Suprapubic skin (tissue), 4 donors: Measurements from ENCODE around the gene TGFB1. TPM values are rescaled to one million over a fixed set of nuclear protein-coding genes. Genes with fewer than 3 reads are reported as not detected.

Source experiments
- DNase-seq, 2 donors: peaks; one replicate each; pipeline ENCODE4 v3.0.0-alpha.2; 2019; ENCODE audit warnings: low spot score in 2 of 2
- H3K27ac ChIP-seq: fragments of 200-600 bp; sonication (generic); one replicate; pipeline ENCODE4 v1.5.1; 2019
- H3K27me3 ChIP-seq: fragments of 200-600 bp; sonication (generic); one replicate; pipeline ENCODE4 v1.5.1; 2019
- H3K36me3 ChIP-seq: fragments of 200-600 bp; sonication (generic); one replicate; pipeline ENCODE4 v1.5.1; 2019
- H3K4me1 ChIP-seq: fragments of 200-600 bp; sonication (generic); one replicate; pipeline ENCODE4 v1.5.1; 2019
- H3K4me3 ChIP-seq: fragments of 200-600 bp; sonication (generic); one replicate; pipeline ENCODE4 v1.5.1; 2019; ENCODE audit warnings: mild to moderate bottlenecking
- H3K9me3 ChIP-seq: fragments of 200-600 bp; sonication (generic); one replicate; pipeline ENCODE4 v1.5.1; 2019
- CTCF ChIP-seq, 2 donors: fragments of 200-600 bp in 1 of 2; fragments of 450-650 bp in 1 of 2; sonication (generic) in 1 of 2; IDR thresholded peaks; one replicate each; pipeline ENCODE4 v1.5.1; 2016 to 2019; ENCODE audit warnings: antibody characterized with exemption in 2 of 2, mild to moderate bottlenecking in 1 of 2, moderate library complexity in 1 of 2
- EP300 ChIP-seq: sonication (generic); formaldehyde crosslinking; IDR thresholded peaks from one replicate; pipeline ENCODE4 v1.6.1; 2017; ENCODE audit warnings: antibody characterized with exemption
- POLR2A ChIP-seq, 2 donors: fragments of 450-650 bp; IDR thresholded peaks; one replicate each; pipeline ENCODE4 v1.6.1; 2017; ENCODE audit warnings: antibody characterized with exemption in 2 of 2, mild to moderate bottlenecking in 2 of 2, moderate library complexity in 2 of 2
- POLR2AphosphoS5 ChIP-seq, 3 donors: sonication (generic); formaldehyde crosslinking; IDR thresholded peaks; one replicate each; pipeline ENCODE4 v1.6.1; 2017; ENCODE audit warnings: antibody characterized with exemption in 3 of 3
- WGBS: methylation state at CpG from one replicate; pipeline ENCODE4 v1.1.5; 2018; 5-methylcytosine and 5-hydroxymethylcytosine counted together
- total RNA-seq, 4 donors: library from RNA; depleted of rRNA; stranded (reverse); fragments of >200 nt; gene quantifications; one replicate each; pipeline ENCODE4 v1.1.0, GENCODE V29; 2016

The TGFB1 gene
- total RNA-seq, 4 donors from 2014 or later, result 16.4 to 19.9 (median 17.4) TPM

GRCh38 chr19:41320185-41320518, 33.6 kb downstream of the TGFB1 start:
- Histone ChIP-seq H3K36me3 (peaks cover 66% of the 10 kb centered on the region), H3K27me3 (no peaks in the 10 kb centered on the region), H3K4me1 (peaks cover 41% of the 10 kb centered on the region), H3K9me3 (no peaks in the 10 kb centered on the region), H3K4me3 (no peak overlapping the region), H3K27ac (no peak overlapping the region)
- DNase-seq, result no peak
- TF ChIP-seq POLR2A (IDR thresholded peaks at IDR 0.05) (no peak), EP300 (no peak), POLR2AphosphoS5 (IDR thresholded peaks at IDR 0.05) (no peak), CTCF (IDR thresholded peaks at IDR 0.05) (no peak)
- no CpG with 5 or more reads among the region's 11 CpGs for WGBS

- Histone ChIP-seq H3K27ac (no peak overlapping the region), H3K27me3 (no peaks in the 10 kb centered on the region), H3K36me3 (peaks cover 66% of the 10 kb centered on the region), H3K4me1 (peaks cover 36% of the 10 kb centered on the region), H3K4me3 (no peak overlapping the region), H3K9me3 (no peaks in the 10 kb centered on the region)
- no peak for TF ChIP-seq EP300
- no peak for DNase-seq
- WGBS, result 86% methylated on average over 13 of the region's 20 CpGs
Observed at GRCh38 chr19:41319500-41320184, 34.1 kb downstream of the TGFB1 start.

- Histone ChIP-seq H3K9me3 (no peaks in the 10 kb centered on the region), H3K36me3 (peaks cover 71% of the 10 kb centered on the region), H3K4me3 (no peak overlapping the region), H3K27ac (no peak overlapping the region), H3K27me3 (no peaks in the 10 kb centered on the region), H3K4me1 (peaks cover 29% of the 10 kb centered on the region)
- TF ChIP-seq EP300 (no peak), POLR2AphosphoS5 (IDR thresholded peaks at IDR 0.05) (no peak), POLR2A (IDR thresholded peaks at IDR 0.05) (no peak), CTCF (IDR thresholded peaks at IDR 0.05) (no peak)
- no peak for DNase-seq
- WGBS, result 75% methylated on average over 12 of the region's 19 CpGs
Observed at GRCh38 chr19:41318696-41319499, 34.8 kb downstream of the TGFB1 start.

GRCh38 chr19:41316306-41316920, 37.3 kb downstream of the TGFB1 start:
- Histone ChIP-seq H3K9me3 (no peaks in the 10 kb centered on the region), H3K36me3 (peaks cover 83% of the 10 kb centered on the region), H3K4me3 (no peak overlapping the region), H3K27ac (no peak overlapping the region), H3K27me3 (no peaks in the 10 kb centered on the region), H3K4me1 (peaks cover 14% of the 10 kb centered on the region)
- no peak for TF ChIP-seq POLR2AphosphoS5 (IDR thresholded peaks at IDR 0.05)
- no peak for TF ChIP-seq POLR2A (IDR thresholded peaks at IDR 0.05)
- TF ChIP-seq CTCF (IDR thresholded peaks at IDR 0.05), result no peak
- TF ChIP-seq EP300, result no peak
- 98% methylated on average over 11 of the region's 24 CpGs for WGBS
- no peak for DNase-seq

- no peak overlapping the region for H3K4me3 ChIP-seq
- DNase-seq, result no peak
- H3K36me3 ChIP-seq, result peaks cover 41% of the 10 kb centered on the region
- H3K9me3 ChIP-seq, result no peaks in the 10 kb centered on the region
- TF ChIP-seq CTCF (IDR thresholded peaks at IDR 0.05) (no peak), POLR2AphosphoS5 (IDR thresholded peaks at IDR 0.05) (no peak), POLR2A (IDR thresholded peaks at IDR 0.05) (no peak), EP300 (no peak)
- H3K27me3 ChIP-seq, result no peaks in the 10 kb centered on the region
- 84% methylated on average over 8 of the region's 8 CpGs for WGBS
- H3K4me1 ChIP-seq, result peaks cover 40% of the 10 kb centered on the region
- no peak overlapping the region for H3K27ac ChIP-seq
Observed at GRCh38 chr19:41311613-41312012, 42.1 kb downstream of the TGFB1 start.
